MM.1S (cell line): ENCODE results near the gene TRPV2.

ENCODE experiments used
- DNase-seq: peaks from one replicate; pipeline ENCODE4 v3.0.0-alpha.2; 2015
- H2AFZ ChIP-seq: fragments of 300-600 bp; sonication (generic); 2 replicates; pipeline ENCODE4 v1.6.0; 2016; ENCODE audit warnings: antibody characterized with exemption, low read length
- H3F3A ChIP-seq: fragments of 300-600 bp; sonication (generic); 2 replicates; pipeline ENCODE4 v1.6.1; 2016; ENCODE audit warnings: mild to moderate bottlenecking, antibody characterized with exemption, low read length, moderate library complexity, mixed read lengths; ENCODE audit not compliant: insufficient read depth
- H3K27ac ChIP-seq: fragments of 300-600 bp; sonication (generic); 2 replicates; pipeline ENCODE4 v1.5.1; 2016; ENCODE audit warnings: mild to moderate bottlenecking, low read length
- H3K27me3 ChIP-seq: fragments of 300-600 bp; sonication (generic); replicated peaks from 2 replicates; pipeline ENCODE4 v1.6.0; 2016; ENCODE audit warnings: low read length; ENCODE audit not compliant: insufficient read depth
- H3K36me3 ChIP-seq: fragments of 300-600 bp; sonication (generic); replicated peaks from 2 replicates; pipeline ENCODE4 v1.6.1; 2016; ENCODE audit warnings: mild to moderate bottlenecking, low read length, mixed read lengths; ENCODE audit not compliant: insufficient read depth
- H3K4me1 ChIP-seq: fragments of 300-600 bp; sonication (generic); 2 replicates; pipeline ENCODE4 v1.6.1; 2016; ENCODE audit warnings: low read length, mixed read lengths
- H3K4me2 ChIP-seq: fragments of 300-600 bp; sonication (generic); 2 replicates; pipeline ENCODE4 v1.6.0; 2016; ENCODE audit warnings: low read depth, low read length
- H3K4me3 ChIP-seq: fragments of 300-600 bp; sonication (generic); 2 replicates; pipeline ENCODE4 v1.5.1; 2016; ENCODE audit warnings: low read length, mixed read lengths
- H3K79me2 ChIP-seq: fragments of 300-600 bp; sonication (generic); 2 replicates; pipeline ENCODE4 v1.6.1; 2016; ENCODE audit warnings: mixed run types, low read length, mixed read lengths
- H3K9ac ChIP-seq: fragments of 300-600 bp; sonication (generic); 2 replicates; pipeline ENCODE4 v1.6.1; 2016; ENCODE audit warnings: low read length, mixed read lengths
- H3K9me2 ChIP-seq: fragments of 300-600 bp; sonication (generic); replicated peaks from 2 replicates; pipeline ENCODE4 v1.6.1; 2016; ENCODE audit warnings: mild to moderate bottlenecking, low read length, mixed read lengths; ENCODE audit not compliant: insufficient read depth
- H3K9me3 ChIP-seq: fragments of 300-600 bp; sonication (generic); replicated peaks from 2 replicates; pipeline ENCODE4 v1.6.1; 2016; ENCODE audit warnings: mild to moderate bottlenecking, low read length, mixed read lengths; ENCODE audit not compliant: insufficient read depth
- H4K20me1 ChIP-seq: fragments of 300-600 bp; sonication (generic); 2 replicates; pipeline ENCODE4 v1.6.1; 2016; ENCODE audit warnings: mild to moderate bottlenecking, low read length, moderate library complexity, mixed read lengths; ENCODE audit not compliant: insufficient read depth
- CTCF ChIP-seq: fragments of 300-600 bp; sonication (generic); IDR thresholded peaks from 2 replicates; pipeline ENCODE4 v1.5.1; 2016; ENCODE audit warnings: antibody characterized with exemption, low read length, mixed read lengths
- EZH2 ChIP-seq: fragments of 300-600 bp; sonication (generic); optimal IDR thresholded peaks from 2 replicates; pipeline ENCODE3; 2017; ENCODE audit warnings: low read depth, mild to moderate bottlenecking, antibody characterized with exemption, low read length, mixed read lengths
- EZH2phosphoT487 ChIP-seq: fragments of 300-600 bp; sonication (generic); IDR thresholded peaks from 2 replicates; pipeline ENCODE4 v1.6.1; 2018; ENCODE audit warnings: antibody characterized with exemption, low read length

The TRPV2 gene

GRCh38 chr17:16484445-16485175 is 69.2 kb downstream of the TRPV2 start:
- H4K20me1 ChIP-seq, result no peaks in the 10 kb centered on the region
- H3K9ac ChIP-seq, result no peak overlapping the region
- no peak overlapping the region for H3K27ac ChIP-seq
- no peak overlapping the region for H3K4me2 ChIP-seq
- no peak overlapping the region for H2AFZ ChIP-seq
- no peaks in the 10 kb centered on the region for H3K79me2 ChIP-seq
- DNase-seq, result no peak
- H3K4me3 ChIP-seq, result no peak overlapping the region
- H3K9me2 ChIP-seq, result no peaks in the 10 kb centered on the region
- no peaks in the 10 kb centered on the region for H3F3A ChIP-seq
- H3K27me3 ChIP-seq, result no peaks in the 10 kb centered on the region
- H3K36me3 ChIP-seq, result no peaks in the 10 kb centered on the region
- no peaks in the 10 kb centered on the region for H3K9me3 ChIP-seq
- no peak for TF ChIP-seq EZH2phosphoT487
- TF ChIP-seq CTCF, result no peak
- no peak for TF ChIP-seq EZH2
- no peaks in the 10 kb centered on the region for H3K4me1 ChIP-seq
